ENCODE measurements around the gene PLEKHS1. TPM values are rescaled to one million over a fixed set of nuclear protein-coding genes. Genes with fewer than 3 reads are reported as not detected.

PLEKHS1 gene
- total and polyA plus RNA-seq, 4 donors, result 0.03 to 4.1 (median 0.25) TPM

DNA sequence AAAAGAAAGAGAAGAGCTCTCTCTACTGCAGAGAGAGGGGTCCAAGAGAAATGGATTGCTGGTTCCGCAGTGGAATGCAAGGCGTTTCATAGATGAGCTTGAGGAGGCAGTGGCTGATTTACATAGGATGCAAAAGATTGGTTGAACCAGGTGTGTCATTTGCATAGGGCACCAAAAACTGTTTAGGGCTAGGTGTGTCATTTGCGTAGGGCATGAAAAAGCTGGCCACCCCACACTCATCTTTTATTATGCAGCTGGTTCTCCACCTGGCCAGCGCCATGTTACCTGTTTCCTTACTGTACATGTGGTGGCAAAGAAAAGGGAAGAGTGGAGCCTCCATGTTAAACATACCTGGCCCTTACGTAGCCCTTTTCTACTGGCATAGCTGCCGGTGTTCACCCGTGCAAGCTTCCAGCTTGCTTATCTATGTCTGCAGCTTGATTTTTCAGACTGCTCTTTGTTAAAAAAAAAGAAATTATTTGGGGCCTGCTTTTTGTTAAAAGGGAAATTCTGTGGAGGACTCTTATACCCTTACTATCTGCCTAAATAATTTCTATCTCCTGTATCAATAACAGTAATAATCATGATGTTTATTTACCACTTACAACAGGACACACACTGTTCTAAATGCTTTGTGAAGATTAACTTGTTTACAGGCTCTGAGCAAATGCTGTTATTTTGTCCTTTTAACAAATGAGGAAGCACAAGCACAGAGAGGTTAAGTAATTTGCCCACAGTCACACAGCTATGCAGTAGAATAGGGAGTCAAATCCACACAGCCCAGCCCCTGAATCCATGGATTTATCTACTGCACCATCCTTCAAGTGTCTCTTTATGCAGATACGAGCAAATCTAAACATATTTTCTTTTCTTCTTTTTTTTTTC, 38.5 kb upstream of the PLEKHS1 start:
- H3K9me3 ChIP-seq (ENCODE audit: control insufficient read depth, low read length), result no peaks in the 10 kb centered on the region
- no peaks in the 10 kb centered on the region for H3K27me3 ChIP-seq (ENCODE audit: control insufficient read depth in 1 of 2, insufficient read depth in 2 of 2, low read length in 1 of 2)
- peaks cover 0 to 2% of the 10 kb centered on the region in 2 donors for H3K4me1 ChIP-seq (ENCODE audit: control insufficient read depth in 1 of 2, insufficient read depth in 2 of 2, low read length in 2 of 2)
- no peak overlapping the region for H3K4me3 ChIP-seq (ENCODE audit: low read length in 2 of 2)
- H3K27ac ChIP-seq (ENCODE audit: low read depth in 1 of 2, low read length in 2 of 2), result no peak overlapping the region
- ATAC-seq (ENCODE audit: low FRiP score) (no peak), DNase-seq (no peak)
- H3K36me3 ChIP-seq (ENCODE audit: control insufficient read depth in 1 of 2, insufficient read depth in 2 of 2, low read length in 1 of 2), result peaks cover 2% of the 10 kb centered on the region in 2 donors
- intact Hi-C loops (cut with DNase I), result no loop called here
- 88 to 90% methylated on average over 8 of the region's 8 CpGs for WGBS, 2 donors

- 87 to 90% methylated on average over 2 of the region's 2 CpGs for WGBS, 2 donors
- no peaks in the 10 kb centered on the region for H3K9me3 ChIP-seq (ENCODE audit: control insufficient read depth, low read length)
- H3K36me3 ChIP-seq (ENCODE audit: control insufficient read depth in 1 of 2, insufficient read depth in 2 of 2, low read length in 1 of 2), result peaks cover 2% of the 10 kb centered on the region in 2 donors
- H3K4me1 ChIP-seq (ENCODE audit: control insufficient read depth in 1 of 2, insufficient read depth in 2 of 2, low read length in 2 of 2), result peaks cover 0 to 2% of the 10 kb centered on the region in 2 donors
- ATAC-seq (ENCODE audit: low FRiP score) (no peak), DNase-seq (no peak)
- intact Hi-C loops (cut with DNase I), result no loop called here
- no peak overlapping the region for H3K27ac ChIP-seq (ENCODE audit: low read depth in 1 of 2, low read length in 2 of 2)
- H3K4me3 ChIP-seq (ENCODE audit: low read length in 2 of 2), result no peak overlapping the region
- H3K27me3 ChIP-seq (ENCODE audit: control insufficient read depth in 1 of 2, insufficient read depth in 2 of 2, low read length in 1 of 2), result no peaks in the 10 kb centered on the region
Measured at GRCh38 chr10:113713640-113713982, 37.9 kb upstream of the PLEKHS1 start.

DNA sequence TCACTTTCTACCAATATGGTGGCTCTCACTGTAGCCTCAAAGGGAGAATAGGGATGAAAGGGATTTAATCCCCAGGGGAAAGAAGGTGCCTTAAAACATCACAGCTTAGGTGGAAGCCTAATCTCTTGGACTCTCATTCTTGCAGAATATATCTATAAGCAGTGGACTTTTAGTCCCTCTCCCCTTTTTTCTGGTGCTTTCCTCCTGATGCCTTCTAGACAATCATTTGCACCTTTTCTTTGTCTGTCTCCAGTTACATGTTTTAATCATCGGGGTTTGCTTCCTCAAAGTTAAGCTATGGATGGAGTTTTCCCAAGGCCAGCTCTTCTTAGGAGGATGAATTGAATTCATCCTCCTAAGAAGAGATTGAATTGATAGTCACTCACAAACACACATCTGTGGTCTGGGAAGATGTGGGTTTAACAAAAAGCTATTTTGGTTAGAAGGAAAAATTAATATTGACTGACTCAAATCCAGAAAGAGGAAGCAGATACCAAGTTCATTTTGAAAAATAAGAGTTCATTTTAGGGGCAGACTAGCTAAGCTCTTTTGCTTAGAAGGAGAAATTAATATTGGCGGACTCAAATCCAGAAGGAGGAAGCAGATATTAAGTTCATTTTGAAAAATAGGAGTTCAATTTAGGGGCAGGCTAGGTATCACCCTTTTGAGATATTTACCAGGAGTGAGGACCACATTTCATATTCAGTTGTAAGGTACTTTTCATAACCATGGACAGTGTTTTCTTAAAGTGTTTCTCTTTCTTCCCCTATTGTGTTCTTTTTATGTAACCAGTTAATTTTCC, 35.2 kb upstream of the PLEKHS1 start:
- peaks cover 2% of the 10 kb centered on the region in 2 donors for H3K36me3 ChIP-seq (ENCODE audit: control insufficient read depth in 1 of 2, insufficient read depth in 2 of 2, low read length in 1 of 2)
- no peak for ATAC-seq (ENCODE audit: low FRiP score)
- WGBS, 2 donors, result 74 to 94% methylated on average over 2 of the region's 2 CpGs
- H3K27ac ChIP-seq (ENCODE audit: low read depth in 1 of 2, low read length in 2 of 2), result no peak overlapping the region
- no peak overlapping the region for H3K4me3 ChIP-seq (ENCODE audit: low read length in 2 of 2)
- no peak for DNase-seq
- intact Hi-C loops (cut with DNase I), result no loop called here
- no peaks in the 10 kb centered on the region for H3K4me1 ChIP-seq (ENCODE audit: control insufficient read depth in 1 of 2, insufficient read depth in 2 of 2, low read length in 2 of 2)
- no peaks in the 10 kb centered on the region for H3K27me3 ChIP-seq (ENCODE audit: control insufficient read depth in 1 of 2, insufficient read depth in 2 of 2, low read length in 1 of 2)
- H3K9me3 ChIP-seq (ENCODE audit: control insufficient read depth, low read length), result no peaks in the 10 kb centered on the region

GRCh38 chr10:113718969-113719822, 32.3 kb upstream of the PLEKHS1 start:
- no peak overlapping the region for H3K4me3 ChIP-seq (ENCODE audit: low read length in 2 of 2)
- DNase-seq (no peak), ATAC-seq (ENCODE audit: low FRiP score) (no peak)
- H3K27ac ChIP-seq (ENCODE audit: low read depth in 1 of 2, low read length in 2 of 2), result no peak overlapping the region
- H3K4me1 ChIP-seq (ENCODE audit: control insufficient read depth in 1 of 2, insufficient read depth in 2 of 2, low read length in 2 of 2), result no peaks in the 10 kb centered on the region
- no peaks in the 10 kb centered on the region for H3K27me3 ChIP-seq (ENCODE audit: control insufficient read depth in 1 of 2, insufficient read depth in 2 of 2, low read length in 1 of 2)
- H3K9me3 ChIP-seq (ENCODE audit: control insufficient read depth, low read length), result no peaks in the 10 kb centered on the region
- intact Hi-C loops (cut with DNase I), result no loop called here
- WGBS, 2 donors, result 95 to 96% methylated on average over 21 of the region's 21 CpGs
- H3K36me3 ChIP-seq (ENCODE audit: control insufficient read depth in 1 of 2, insufficient read depth in 2 of 2, low read length in 1 of 2), result peaks cover 2 to 5% of the 10 kb centered on the region in 2 donors

DNA sequence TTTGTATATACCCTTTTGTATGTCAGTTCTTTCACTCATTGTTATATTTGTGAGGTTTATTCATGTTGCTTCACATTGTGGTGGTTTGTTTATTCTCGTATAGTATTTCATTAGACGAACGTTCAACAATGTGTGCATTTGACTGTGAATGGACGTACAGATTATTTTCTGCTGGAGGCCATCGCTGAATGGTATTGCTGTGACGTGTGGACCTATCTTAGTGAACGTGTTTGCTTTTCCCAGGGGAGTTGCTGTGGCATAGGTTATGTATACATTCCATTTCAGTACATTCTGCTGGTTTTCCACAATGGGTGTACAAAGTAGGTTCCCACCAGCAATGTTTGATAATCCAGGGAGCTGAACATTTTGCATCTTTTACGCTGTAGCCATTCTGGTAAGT, 31.1 kb upstream of the PLEKHS1 start:
- intact Hi-C loops (cut with DNase I), result no loop called here

DNA sequence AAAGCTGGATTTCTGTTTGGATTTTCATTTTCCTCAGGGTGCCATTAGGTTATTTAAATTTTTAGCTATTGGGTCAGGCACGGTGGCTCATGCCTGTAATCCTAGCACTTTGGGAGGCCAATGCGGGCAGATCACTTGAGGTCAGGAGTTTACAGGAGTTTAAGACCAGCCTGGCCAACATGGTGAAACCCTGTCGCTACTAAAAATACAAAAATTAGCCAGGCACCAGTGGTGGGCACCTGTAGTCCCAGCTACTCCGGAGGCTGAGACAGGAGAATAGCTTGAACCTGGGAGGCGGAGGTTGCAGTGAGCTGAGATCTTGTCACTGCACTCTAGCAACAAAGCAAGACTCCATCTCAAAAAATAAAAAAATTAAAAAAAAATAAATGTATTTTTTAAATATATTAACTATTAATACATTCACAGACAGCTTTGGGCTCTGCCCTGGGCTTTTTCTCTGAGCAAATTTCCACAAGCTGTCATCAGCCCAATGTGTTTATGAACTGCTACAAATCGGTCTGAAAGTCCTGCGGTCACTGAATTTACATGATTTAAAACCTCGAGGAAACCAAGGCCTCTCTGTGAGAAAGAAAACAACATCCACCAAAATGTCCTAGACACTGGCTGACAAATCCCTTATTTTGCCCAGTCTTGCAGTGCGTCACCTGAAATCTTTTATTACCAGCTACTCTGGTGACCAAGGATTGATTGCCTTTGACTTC, 19.2 kb upstream of the PLEKHS1 start:
- 82 to 87% methylated on average over 9 of the region's 9 CpGs for WGBS, 2 donors

More for the DNA sequence above, 31.1 kb upstream of the PLEKHS1 start:
- no peak for ATAC-seq (ENCODE audit: low FRiP score)
- peaks cover 5% of the 10 kb centered on the region in 2 donors for H3K36me3 ChIP-seq (ENCODE audit: control insufficient read depth in 1 of 2, insufficient read depth in 2 of 2, low read length in 1 of 2)
- no peak for DNase-seq
- H3K4me3 ChIP-seq (ENCODE audit: low read length in 2 of 2), result no peak overlapping the region
- no peaks in the 10 kb centered on the region for H3K9me3 ChIP-seq (ENCODE audit: control insufficient read depth, low read length)
- 76 to 78% methylated on average over 8 of the region's 8 CpGs for WGBS, 2 donors
- no peaks in the 10 kb centered on the region for H3K4me1 ChIP-seq (ENCODE audit: control insufficient read depth in 1 of 2, insufficient read depth in 2 of 2, low read length in 2 of 2)
- no peak overlapping the region for H3K27ac ChIP-seq (ENCODE audit: low read depth in 1 of 2, low read length in 2 of 2)
- no peaks in the 10 kb centered on the region for H3K27me3 ChIP-seq (ENCODE audit: control insufficient read depth in 1 of 2, insufficient read depth in 2 of 2, low read length in 1 of 2)

DNA sequence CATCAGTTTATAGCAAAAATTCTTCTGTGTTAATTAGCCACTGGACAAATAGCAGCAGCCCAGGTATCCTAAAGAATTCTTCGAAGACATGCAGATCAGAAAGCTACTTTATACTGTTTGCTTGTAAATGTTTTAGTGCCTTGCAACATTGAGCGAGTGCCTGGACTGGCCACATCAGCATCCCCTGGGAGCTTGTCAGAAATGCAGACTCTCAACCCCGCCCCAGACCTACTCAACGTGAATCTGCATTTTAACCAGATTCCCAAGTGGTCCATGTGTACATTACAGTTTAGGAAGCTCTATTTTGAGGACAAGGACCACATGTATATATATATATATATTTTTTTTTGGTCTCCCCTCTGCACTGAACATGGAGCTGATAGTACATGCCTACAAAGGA, 18.5 kb upstream of the PLEKHS1 start:
- no peak overlapping the region for H3K27ac ChIP-seq (ENCODE audit: low read depth in 1 of 2, low read length in 2 of 2)
- peaks cover 7% of the 10 kb centered on the region for H3K9me3 ChIP-seq (ENCODE audit: control insufficient read depth, low read length)
- DNase-seq (no peak), ATAC-seq (ENCODE audit: low FRiP score) (no peak)
- H3K36me3 ChIP-seq (ENCODE audit: control insufficient read depth in 1 of 2, insufficient read depth in 2 of 2, low read length in 1 of 2), result peaks cover 6 to 9% of the 10 kb centered on the region in 2 donors
- no peaks in the 10 kb centered on the region for H3K27me3 ChIP-seq (ENCODE audit: control insufficient read depth in 1 of 2, insufficient read depth in 2 of 2, low read length in 1 of 2)
- intact Hi-C loops (cut with DNase I), result no loop called here
- 75 to 80% methylated on average over 4 of the region's 4 CpGs for WGBS, 2 donors
- H3K4me3 ChIP-seq (ENCODE audit: low read length in 2 of 2), result no peak overlapping the region
- peaks cover 0 to 1% of the 10 kb centered on the region in 2 donors for H3K4me1 ChIP-seq (ENCODE audit: control insufficient read depth in 1 of 2, insufficient read depth in 2 of 2, low read length in 2 of 2)

More for the DNA sequence above, 19.2 kb upstream of the PLEKHS1 start:
- no peak overlapping the region for H3K4me3 ChIP-seq (ENCODE audit: low read length in 2 of 2)
- intact Hi-C loops (cut with DNase I), result no loop called here
- peaks cover 0 to 1% of the 10 kb centered on the region in 2 donors for H3K4me1 ChIP-seq (ENCODE audit: control insufficient read depth in 1 of 2, insufficient read depth in 2 of 2, low read length in 2 of 2)
- DNase-seq (no peak), ATAC-seq (ENCODE audit: low FRiP score) (no peak)
- peaks cover 6 to 10% of the 10 kb centered on the region in 2 donors for H3K36me3 ChIP-seq (ENCODE audit: control insufficient read depth in 1 of 2, insufficient read depth in 2 of 2, low read length in 1 of 2)
- H3K27me3 ChIP-seq (ENCODE audit: control insufficient read depth in 1 of 2, insufficient read depth in 2 of 2, low read length in 1 of 2), result no peaks in the 10 kb centered on the region
- H3K9me3 ChIP-seq (ENCODE audit: control insufficient read depth, low read length), result peaks cover 7% of the 10 kb centered on the region
- H3K27ac ChIP-seq (ENCODE audit: low read depth in 1 of 2, low read length in 2 of 2), result no peak overlapping the region

- ATAC-seq (ENCODE audit: low FRiP score) (no peak), DNase-seq (no peak)
- Histone ChIP-seq H3K4me1 (ENCODE audit: control insufficient read depth in 1 of 2, insufficient read depth in 2 of 2, low read length in 2 of 2) (peaks cover 0 to 1% of the 10 kb centered on the region in 2 donors), H3K27me3 (ENCODE audit: control insufficient read depth in 1 of 2, insufficient read depth in 2 of 2, low read length in 1 of 2) (no peaks in the 10 kb centered on the region), H3K36me3 (ENCODE audit: control insufficient read depth in 1 of 2, insufficient read depth in 2 of 2, low read length in 1 of 2) (peaks cover 3 to 6% of the 10 kb centered on the region in 2 donors), H3K4me3 (ENCODE audit: low read length in 2 of 2) (no peak overlapping the region), H3K27ac (ENCODE audit: low read depth in 1 of 2, low read length in 2 of 2) (no peak overlapping the region), H3K9me3 (ENCODE audit: control insufficient read depth, low read length) (peaks cover 6% of the 10 kb centered on the region)
- 81 to 95% methylated on average over 4 of the region's 4 CpGs for WGBS, 2 donors
- intact Hi-C loops (cut with DNase I), result no loop called here
Measured at GRCh38 chr10:113733635-113734034, 17.8 kb upstream of the PLEKHS1 start.

All from aorta (tissue), 5 donors.